Keratinocyte (primary cell): ENCODE measurements around the gene TRPT1. TPM values are rescaled to one million over a fixed set of nuclear protein-coding genes. Genes with fewer than 3 reads are reported as not detected.

ENCODE experiments used
- DNase-seq: peaks from one replicate; pipeline ENCODE4 v3.0.0-alpha.2; 2011; ENCODE audit warnings: low read depth, missing footprints, low spot score
- FAIRE-seq: peaks from 2 replicates; lab custom pipeline; 2011; peaks lifted over from hg19 to GRCh38; lab: Jason Lieb, UNC
- H2AFZ ChIP-seq: 2 replicates; pipeline ENCODE4 v1.6.0; 2012; ENCODE audit warnings: low read length, control low read depth, inconsistent platforms; ENCODE audit not compliant: control insufficient read depth
- H3K27ac ChIP-seq: 2 replicates; pipeline ENCODE4 v1.5.1; 2011; ENCODE audit warnings: low read length; ENCODE audit not compliant: control insufficient read depth, insufficient read depth
- H3K27me3 ChIP-seq: 3 replicates; pipeline ENCODE4 v1.6.0; 2011; ENCODE audit warnings: low read length; ENCODE audit not compliant: control insufficient read depth, insufficient read depth; ENCODE audit errors: extremely low read depth
- H3K36me3 ChIP-seq, 2 experiments: 2 replicates in 1 of 2; 3 replicates in 1 of 2; pipeline ENCODE4 v1.5.1; 2011; ENCODE audit warnings: low read length in 2 of 2, mild to moderate bottlenecking in 1 of 2; ENCODE audit not compliant: control insufficient read depth in 2 of 2, insufficient read depth in 2 of 2; ENCODE audit errors: extremely low read depth in 1 of 2
- H3K4me1 ChIP-seq: 3 replicates; pipeline ENCODE4 v1.5.1; 2011; ENCODE audit warnings: low read length; ENCODE audit not compliant: control insufficient read depth, insufficient read depth; ENCODE audit errors: extremely low read depth
- H3K4me2 ChIP-seq: 3 replicates; pipeline ENCODE4 v1.6.0; 2011; ENCODE audit warnings: low read depth, low read length; ENCODE audit not compliant: control insufficient read depth, insufficient read depth; ENCODE audit errors: extremely low read depth
- H3K4me3 ChIP-seq, 3 experiments: fragments of 200-600 bp in 1 of 3; sonication (generic) in 1 of 3; 2 replicates in 2 of 3; 3 replicates in 1 of 3; pipeline ENCODE4 v1.5.1; 2011 to 2016; ENCODE audit warnings: low read length in 3 of 3, mild to moderate bottlenecking in 3 of 3, control low read depth in 2 of 3, inconsistent platforms in 1 of 3, low read depth in 1 of 3, mixed read lengths in 1 of 3, mixed run types in 1 of 3, moderate library complexity in 1 of 3; ENCODE audit not compliant: control insufficient read depth in 2 of 3, insufficient read depth in 2 of 3; ENCODE audit errors: extremely low read depth in 1 of 3
- H3K79me2 ChIP-seq: 2 replicates; pipeline ENCODE4 v1.6.0; 2012; ENCODE audit warnings: low read length; ENCODE audit not compliant: control insufficient read depth, insufficient read depth
- H3K9ac ChIP-seq: 3 replicates; pipeline ENCODE4 v1.6.0; 2011; ENCODE audit warnings: low read length; ENCODE audit not compliant: control insufficient read depth, insufficient read depth; ENCODE audit errors: extremely low read depth
- H3K9me1 ChIP-seq: 3 replicates; pipeline ENCODE4 v1.6.0; 2011; ENCODE audit warnings: low read length; ENCODE audit not compliant: control insufficient read depth, insufficient read depth; ENCODE audit errors: extremely low read depth
- H3K9me3 ChIP-seq: 2 replicates; pipeline ENCODE4 v1.5.1; 2012; ENCODE audit warnings: low read depth, low read length; ENCODE audit not compliant: control insufficient read depth
- H4K20me1 ChIP-seq: 3 replicates; pipeline ENCODE4 v1.6.0; 2011; ENCODE audit warnings: low read length; ENCODE audit not compliant: control insufficient read depth, insufficient read depth; ENCODE audit errors: extremely low read depth
- CTCF ChIP-seq, 3 experiments: IDR thresholded peaks in 1 of 3; conservative IDR thresholded peaks in 1 of 3; optimal IDR thresholded peaks in 1 of 3; 2 replicates in 2 of 3; 3 replicates in 1 of 3; pipeline versions ENCODE3 to v1.5.1; 2011; ENCODE audit warnings: low read length in 3 of 3, mild to moderate bottlenecking in 3 of 3, moderate library complexity in 2 of 3, control low read depth in 1 of 3, inconsistent platforms in 1 of 3; ENCODE audit not compliant: insufficient read depth in 2 of 3; ENCODE audit errors: extremely low read depth in 1 of 3
- EZH2 ChIP-seq: IDR thresholded peaks from one replicate; pipeline ENCODE4 v1.6.1; 2012; ENCODE audit warnings: inconsistent platforms, mild to moderate bottlenecking, low read length, moderate library complexity
- dilution Hi-C: fragments of 300-500 bp; cut with MboI; formaldehyde crosslinking; loops from one replicate; pipeline ENCODE4 v1.7.0; 2020; ENCODE audit warnings: low sequenced_read_pairs; ENCODE audit not compliant: extremely low pct_ligation_motif_present
- polyA plus RNA-seq, 5 experiments: library from polyadenylated mRNA; depleted of rRNA in 3 of 5; stranded (reverse) in 3 of 5; stranded (forward) in 1 of 5; unstranded in 1 of 5; fragments of >200 nt; gene quantifications; 1 replicate in 1 of 5; 2 replicates in 3 of 5; 3 replicates in 1 of 5; pipeline versions ENCODE4 v1.2.1 to v1.2.3, GENCODE V29; 2011 to 2012; ENCODE audit warnings: missing spikeins in 2 of 5, low read depth in 1 of 5, low replicate concordance in 1 of 5

The TRPT1 gene
- polyA plus RNA-seq, 1 donor (not counting 4 experiments of a cell fraction or from before 2014, with no cell fraction given): 15.5 TPM

DNA sequence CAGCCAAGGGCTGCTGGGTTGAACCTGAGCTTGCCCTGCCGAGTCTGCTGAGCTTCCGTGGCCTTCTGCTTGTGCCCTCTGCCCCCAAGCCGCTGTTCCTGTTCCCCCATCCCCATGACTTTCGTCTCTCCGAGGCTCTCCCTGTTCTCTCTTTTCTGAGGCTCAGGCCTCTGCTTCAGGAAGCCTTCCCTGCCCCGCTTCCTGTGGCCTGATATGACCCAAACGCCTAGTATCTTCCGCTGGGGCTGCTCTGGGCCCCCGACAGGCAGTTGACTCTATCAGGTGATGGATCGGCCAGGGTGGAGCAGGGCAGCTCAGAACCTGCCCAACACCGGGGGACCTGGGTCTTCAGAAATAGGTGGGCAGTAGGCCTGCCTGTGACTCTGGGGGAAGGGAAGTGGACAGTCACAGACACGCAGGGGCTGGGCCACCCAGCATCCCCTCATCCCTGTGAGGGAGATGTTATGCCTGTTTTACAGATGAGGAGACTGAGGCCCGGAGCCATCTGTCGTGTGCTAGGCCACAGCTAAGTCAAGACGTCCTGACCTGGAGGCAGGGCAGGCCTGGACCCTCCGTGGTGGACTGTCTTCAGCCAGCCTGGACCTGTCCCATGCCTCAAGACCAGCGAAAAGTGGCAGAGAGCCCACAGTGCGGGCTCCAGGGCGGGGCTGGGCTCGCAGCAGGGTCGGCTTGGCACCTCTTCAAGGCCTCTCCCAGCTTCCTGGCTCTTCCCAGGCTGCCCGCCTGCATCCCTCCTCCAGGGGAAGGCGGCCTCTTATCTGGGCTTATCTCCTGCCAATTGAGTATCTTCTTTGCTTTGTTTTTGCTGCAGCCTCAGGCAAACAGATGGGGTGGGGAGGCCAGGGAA, 42.3 kb upstream of the TRPT1 start:
- H3K9me1 ChIP-seq: no peaks in the 10 kb centered on the region
- peaks cover 19 to 42% of the 10 kb centered on the region in 2 experiments for H3K36me3 ChIP-seq
- H3K4me3 ChIP-seq: peak overlapping the region in 1 of 3 experiments; percentile 70
- H3K27me3 ChIP-seq: no peaks in the 10 kb centered on the region
- peak overlapping the region; percentile 78 for H3K27ac ChIP-seq
- H3K79me2 ChIP-seq: no peaks in the 10 kb centered on the region
- dilution Hi-C loops: no loop called here
- peak overlapping the region; percentile 72 for H3K9ac ChIP-seq
- DNase-seq (no peak), FAIRE-seq (no peak)
- peaks cover 56% of the 10 kb centered on the region for H3K4me1 ChIP-seq
- no peaks in the 10 kb centered on the region for H4K20me1 ChIP-seq
- no peak overlapping the region for H2AFZ ChIP-seq
- peak overlapping the region; percentile 87 for H3K4me2 ChIP-seq
- no peaks in the 10 kb centered on the region for H3K9me3 ChIP-seq
- no peak for TF ChIP-seq EZH2
- TF ChIP-seq CTCF (optimal IDR thresholded peaks at IDR 0.05 in 1 of 3, IDR thresholded peaks at IDR 0.05 in 1 of 3, conservative IDR thresholded peaks at IDR 0.05 in 1 of 3; ENCODE audit: extremely low read depth in 1 of 3, insufficient read depth in 2 of 3, low read length in 3 of 3): no peak

- dilution Hi-C loops: no loop called here
- Histone ChIP-seq H4K20me1 (no peaks in the 10 kb centered on the region), H3K9me1 (no peaks in the 10 kb centered on the region), H3K9me3 (no peaks in the 10 kb centered on the region), H3K27me3 (no peaks in the 10 kb centered on the region), H3K4me1 (peaks cover 64% of the 10 kb centered on the region), H2AFZ (no peak overlapping the region), H3K79me2 (no peaks in the 10 kb centered on the region), H3K9ac (no peak overlapping the region), H3K4me2 (no peak overlapping the region), H3K36me3 (peaks cover 28 to 51% of the 10 kb centered on the region in 2 experiments), H3K27ac (peak overlapping the region; percentile 78), H3K4me3 (no peak overlapping the region)
- no peak for FAIRE-seq
- no peak for TF ChIP-seq EZH2
- TF ChIP-seq CTCF (optimal IDR thresholded peaks at IDR 0.05 in 1 of 3, IDR thresholded peaks at IDR 0.05 in 1 of 3, conservative IDR thresholded peaks at IDR 0.05 in 1 of 3; ENCODE audit: extremely low read depth in 1 of 3, insufficient read depth in 2 of 3, low read length in 3 of 3): no peak
- DNase-seq: no peak
Measured at GRCh38 chr11:64267207-64267945, 41.4 kb upstream of the TRPT1 start.
